Esophagus squamous epithelium (tissue), 4 donors: ENCODE results near the gene DIO3.

ENCODE experiments used
- POLR2A ChIP-seq, 4 donors: fragments of 450-650 bp; IDR thresholded peaks; one replicate each; pipeline ENCODE4 v1.6.1; 2017; ENCODE audit warnings: antibody characterized with exemption in 4 of 4, mild to moderate bottlenecking in 4 of 4, moderate library complexity in 3 of 4
- TF ChIP-seq, protein P1 (sequence below), 6 experiments: fragments of 450-650 bp in 4 of 6; fragments of 200-600 bp in 2 of 6; sonication (generic) in 2 of 6; IDR thresholded peaks; one replicate each; pipeline ENCODE4 v1.5.1; 2016 to 2019; ENCODE audit warnings: antibody characterized with exemption in 6 of 6, mild to moderate bottlenecking in 4 of 6, moderate library complexity in 4 of 6

DNA sequence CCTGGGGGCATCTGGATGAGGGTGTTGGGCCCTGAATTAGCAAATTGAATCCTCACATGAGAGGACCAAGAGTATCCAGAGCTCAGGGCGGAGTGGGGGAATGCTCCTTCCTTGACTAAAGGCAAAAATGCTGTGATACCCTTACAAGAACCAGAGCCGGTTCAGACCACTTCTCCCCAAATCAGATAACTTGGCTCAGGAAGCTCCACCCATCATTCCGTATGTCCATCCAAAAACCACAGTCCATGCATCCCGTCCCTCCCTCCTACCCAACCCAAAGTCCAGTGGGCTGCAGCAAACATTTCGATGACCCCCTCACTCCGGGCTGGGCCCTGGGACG, 22.4 kb downstream of the DIO3 start:
- TF ChIP-seq, protein P1, sequence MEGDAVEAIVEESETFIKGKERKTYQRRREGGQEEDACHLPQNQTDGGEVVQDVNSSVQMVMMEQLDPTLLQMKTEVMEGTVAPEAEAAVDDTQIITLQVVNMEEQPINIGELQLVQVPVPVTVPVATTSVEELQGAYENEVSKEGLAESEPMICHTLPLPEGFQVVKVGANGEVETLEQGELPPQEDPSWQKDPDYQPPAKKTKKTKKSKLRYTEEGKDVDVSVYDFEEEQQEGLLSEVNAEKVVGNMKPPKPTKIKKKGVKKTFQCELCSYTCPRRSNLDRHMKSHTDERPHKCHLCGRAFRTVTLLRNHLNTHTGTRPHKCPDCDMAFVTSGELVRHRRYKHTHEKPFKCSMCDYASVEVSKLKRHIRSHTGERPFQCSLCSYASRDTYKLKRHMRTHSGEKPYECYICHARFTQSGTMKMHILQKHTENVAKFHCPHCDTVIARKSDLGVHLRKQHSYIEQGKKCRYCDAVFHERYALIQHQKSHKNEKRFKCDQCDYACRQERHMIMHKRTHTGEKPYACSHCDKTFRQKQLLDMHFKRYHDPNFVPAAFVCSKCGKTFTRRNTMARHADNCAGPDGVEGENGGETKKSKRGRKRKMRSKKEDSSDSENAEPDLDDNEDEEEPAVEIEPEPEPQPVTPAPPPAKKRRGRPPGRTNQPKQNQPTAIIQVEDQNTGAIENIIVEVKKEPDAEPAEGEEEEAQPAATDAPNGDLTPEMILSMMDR (IDR thresholded peaks at IDR 0.05), result no peak
- no peak for TF ChIP-seq POLR2A (IDR thresholded peaks at IDR 0.05)
